Lung (tissue), 12 donors: ENCODE results near the gene MED16. TPM values are rescaled to one million over a fixed set of nuclear protein-coding genes. Genes with fewer than 3 reads are reported as not detected.

ENCODE experiments used
- ATAC-seq: fragments of 200-7000 bp; cut with Tn5 transposase; one replicate; pipeline ENCODE4 v1.9.1; 2020; ENCODE audit warnings: moderate number of reproducible peaks; ENCODE audit not compliant: insufficient read depth, low FRiP score
- DNase-seq, 3 donors: peaks; one replicate each; pipeline ENCODE4 v3.0.0-alpha.2; 2013 to 2017
- H3K27ac ChIP-seq, 2 donors: one replicate each; pipeline ENCODE4 v1.5.1; 2013; ENCODE audit warnings: mild to moderate bottlenecking in 2 of 2, moderate library complexity in 2 of 2, control low read depth in 1 of 2, inconsistent platforms in 1 of 2, low read depth in 1 of 2, low read length in 1 of 2
- H3K27me3 ChIP-seq, 3 donors: one replicate each; pipeline ENCODE4 v1.5.1; 2013; ENCODE audit warnings: low read length in 2 of 3; ENCODE audit not compliant: control insufficient read depth in 3 of 3, insufficient read depth in 3 of 3
- H3K36me3 ChIP-seq, 4 donors: one replicate each; pipeline ENCODE4 v1.5.1; 2013; ENCODE audit warnings: low read length in 4 of 4, mild to moderate bottlenecking in 1 of 4, moderate library complexity in 1 of 4; ENCODE audit not compliant: control insufficient read depth in 4 of 4, insufficient read depth in 4 of 4
- H3K4me1 ChIP-seq, 5 donors: one replicate each; pipeline ENCODE4 v1.5.1; 2013; ENCODE audit warnings: low read length in 5 of 5, mild to moderate bottlenecking in 2 of 5, moderate library complexity in 1 of 5; ENCODE audit not compliant: control insufficient read depth in 5 of 5, insufficient read depth in 5 of 5
- H3K4me3 ChIP-seq: one replicate; pipeline ENCODE4 v1.5.1; 2013; ENCODE audit warnings: mild to moderate bottlenecking, control low read depth, moderate library complexity
- H3K9ac ChIP-seq, 2 donors: one replicate each; pipeline ENCODE4 v1.5.1; 2013; ENCODE audit warnings: low read length in 2 of 2, control low read depth in 1 of 2; ENCODE audit not compliant: insufficient read depth in 1 of 2
- H3K9me3 ChIP-seq, 4 donors: one replicate each; pipeline ENCODE4 v1.5.1; 2013; ENCODE audit warnings: low read length in 3 of 4, mild to moderate bottlenecking in 1 of 4, moderate library complexity in 1 of 4; ENCODE audit not compliant: control insufficient read depth in 4 of 4, insufficient read depth in 3 of 4
- WGBS, 2 donors: extraction: QIAGEN DNeasy Blood & Tissue Kit; methylation state at CpG; one replicate each; pipeline ENCODE4 v1.1.7; 2013; 5-methylcytosine and 5-hydroxymethylcytosine counted together
- polyA plus RNA-seq, 2 donors: library from polyadenylated mRNA; stranded (reverse); fragments of 200-250 nt; gene quantifications; one replicate each; pipeline ENCODE4 v1.2.1, GENCODE V29; 2013
- total RNA-seq, 2 donors: library from RNA; depleted of rRNA in 1 of 2; stranded (reverse); fragments of >200 nt in 1 of 2; gene quantifications; one replicate each; pipeline ENCODE4 v1.2.1, GENCODE V29; 2014 to 2021
- TF ChIP-seq, protein P1 (sequence below): IDR thresholded peaks from 2 replicates; pipeline ENCODE4 v1.5.1; 2012; ENCODE audit warnings: mild to moderate bottlenecking; ENCODE audit errors: control extremely low read depth, extremely low read depth
- donor health status: control.
- donor health status: control.
- donor health status: Bipolar disorder and iron deficiency.
- donor health status: healthy.
- donor health status: DM: yes; HTN: yes; CAD: no.

Gene MED16
- total and polyA plus RNA-seq, 4 donors = 38.7 to 72.3 (median 52.3) TPM

DNA sequence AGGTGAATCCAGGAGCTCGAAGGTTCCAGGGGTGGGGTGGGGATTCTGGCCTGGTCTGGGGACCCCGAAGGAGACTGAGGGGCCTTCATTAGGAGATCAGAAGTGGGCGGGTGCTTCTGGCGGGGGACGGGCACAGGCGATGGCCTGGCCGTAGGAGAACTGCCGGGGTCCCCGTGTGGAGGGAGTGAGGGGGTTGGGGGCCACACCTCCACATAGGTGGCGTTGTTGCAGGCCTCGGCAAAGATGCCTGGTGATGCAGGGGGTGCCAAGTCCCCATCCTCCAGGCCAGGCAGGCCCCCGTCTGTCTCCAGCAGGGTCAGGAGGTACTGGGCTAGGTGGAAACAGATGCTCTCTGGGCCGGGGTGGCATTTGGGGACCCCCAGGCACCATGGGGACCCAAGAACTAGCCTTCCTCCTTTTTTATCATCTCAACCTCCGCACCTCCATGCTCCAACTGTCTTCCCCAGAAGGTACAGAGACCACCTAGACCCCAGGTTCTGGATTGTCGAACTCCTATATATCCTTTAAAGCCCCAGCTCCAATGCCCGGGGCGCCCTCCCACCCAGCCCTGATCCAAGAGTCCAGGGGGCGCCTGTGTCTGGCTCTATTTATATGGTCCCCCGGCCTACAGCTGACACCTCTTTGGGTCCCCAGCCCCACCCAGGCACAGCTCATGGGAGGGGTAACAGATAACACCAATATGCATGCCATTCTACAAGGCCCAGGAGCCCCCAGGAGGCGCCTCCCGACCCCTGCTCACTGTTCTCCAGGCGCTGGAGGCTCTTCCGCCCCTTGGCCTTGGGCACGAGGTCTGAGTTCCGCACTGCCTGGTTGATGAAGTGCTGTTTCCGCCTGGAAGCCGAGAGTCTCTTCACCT, 8.5 kb upstream of the MED16 start:
- Histone ChIP-seq H3K27ac (no peak overlapping the region), H3K27me3 (no peaks in the 10 kb centered on the region), H3K4me3 (no peak overlapping the region), H3K9me3 (no peaks in the 10 kb centered on the region), H3K4me1 (peaks cover 0 to 5% (median 0%) of the 10 kb centered on the region in 5 donors), H3K36me3 (peaks cover 0 to 33% (median 3%) of the 10 kb centered on the region in 4 donors), H3K9ac (no peak overlapping the region)
- WGBS, 2 donors = 94 to 95% methylated on average over 27 of the region's 27 CpGs
- ATAC-seq (no peak), DNase-seq (no peak)
- TF ChIP-seq, protein P1, sequence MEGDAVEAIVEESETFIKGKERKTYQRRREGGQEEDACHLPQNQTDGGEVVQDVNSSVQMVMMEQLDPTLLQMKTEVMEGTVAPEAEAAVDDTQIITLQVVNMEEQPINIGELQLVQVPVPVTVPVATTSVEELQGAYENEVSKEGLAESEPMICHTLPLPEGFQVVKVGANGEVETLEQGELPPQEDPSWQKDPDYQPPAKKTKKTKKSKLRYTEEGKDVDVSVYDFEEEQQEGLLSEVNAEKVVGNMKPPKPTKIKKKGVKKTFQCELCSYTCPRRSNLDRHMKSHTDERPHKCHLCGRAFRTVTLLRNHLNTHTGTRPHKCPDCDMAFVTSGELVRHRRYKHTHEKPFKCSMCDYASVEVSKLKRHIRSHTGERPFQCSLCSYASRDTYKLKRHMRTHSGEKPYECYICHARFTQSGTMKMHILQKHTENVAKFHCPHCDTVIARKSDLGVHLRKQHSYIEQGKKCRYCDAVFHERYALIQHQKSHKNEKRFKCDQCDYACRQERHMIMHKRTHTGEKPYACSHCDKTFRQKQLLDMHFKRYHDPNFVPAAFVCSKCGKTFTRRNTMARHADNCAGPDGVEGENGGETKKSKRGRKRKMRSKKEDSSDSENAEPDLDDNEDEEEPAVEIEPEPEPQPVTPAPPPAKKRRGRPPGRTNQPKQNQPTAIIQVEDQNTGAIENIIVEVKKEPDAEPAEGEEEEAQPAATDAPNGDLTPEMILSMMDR = no peak

GRCh38 chr19:900302-901111, 7.5 kb upstream of the MED16 start:
- Histone ChIP-seq H3K4me3 (no peak overlapping the region), H3K9me3 (no peaks in the 10 kb centered on the region), H3K4me1 (peaks cover 0 to 5% (median 0%) of the 10 kb centered on the region in 5 donors), H3K27ac (no peak overlapping the region), H3K36me3 (peaks cover 0 to 33% (median 3%) of the 10 kb centered on the region in 4 donors), H3K27me3 (no peaks in the 10 kb centered on the region), H3K9ac (no peak overlapping the region)
- no peak for DNase-seq
- TF ChIP-seq, protein P1 = no peak
- no peak for ATAC-seq
- 84 to 87% methylated on average over 30 of the region's 30 CpGs for WGBS, 2 donors

DNA sequence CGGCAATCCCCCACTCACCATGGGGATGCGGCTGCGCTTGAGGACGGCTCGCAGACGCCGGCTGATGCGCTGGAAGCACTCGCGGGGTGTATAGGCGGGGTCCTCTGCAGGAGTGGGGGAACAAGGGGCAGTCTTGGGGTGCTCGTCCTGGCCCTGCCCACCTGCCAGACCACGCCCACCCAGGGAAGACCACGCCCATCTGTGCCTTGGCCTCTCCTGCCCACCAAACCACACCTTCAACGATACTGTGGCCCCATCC, 7.0 kb upstream of the MED16 start:
- ATAC-seq (no peak), DNase-seq (no peak)
- Histone ChIP-seq H3K36me3 (peaks cover 0 to 33% (median 3%) of the 10 kb centered on the region in 4 donors), H3K4me3 (no peak overlapping the region), H3K4me1 (peaks cover 0 to 5% (median 0%) of the 10 kb centered on the region in 5 donors), H3K27me3 (no peaks in the 10 kb centered on the region), H3K9me3 (no peaks in the 10 kb centered on the region), H3K27ac (no peak overlapping the region), H3K9ac (no peak overlapping the region)
- TF ChIP-seq, protein P1 = no peak
- 92 to 96% methylated on average over 13 to 15 of the region's 15 CpGs for WGBS, 2 donors
